Measurements from ENCODE around the gene HORMAD1.
"Not testable (repeated sequence)": the region's sequence is repeated elsewhere in the genome, so short reads cannot be mapped to it uniquely, and the experiment has no call there.

The HORMAD1 gene, protein sequence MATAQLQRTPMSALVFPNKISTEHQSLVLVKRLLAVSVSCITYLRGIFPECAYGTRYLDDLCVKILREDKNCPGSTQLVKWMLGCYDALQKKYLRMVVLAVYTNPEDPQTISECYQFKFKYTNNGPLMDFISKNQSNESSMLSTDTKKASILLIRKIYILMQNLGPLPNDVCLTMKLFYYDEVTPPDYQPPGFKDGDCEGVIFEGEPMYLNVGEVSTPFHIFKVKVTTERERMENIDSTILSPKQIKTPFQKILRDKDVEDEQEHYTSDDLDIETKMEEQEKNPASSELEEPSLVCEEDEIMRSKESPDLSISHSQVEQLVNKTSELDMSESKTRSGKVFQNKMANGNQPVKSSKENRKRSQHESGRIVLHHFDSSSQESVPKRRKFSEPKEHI

DNA sequence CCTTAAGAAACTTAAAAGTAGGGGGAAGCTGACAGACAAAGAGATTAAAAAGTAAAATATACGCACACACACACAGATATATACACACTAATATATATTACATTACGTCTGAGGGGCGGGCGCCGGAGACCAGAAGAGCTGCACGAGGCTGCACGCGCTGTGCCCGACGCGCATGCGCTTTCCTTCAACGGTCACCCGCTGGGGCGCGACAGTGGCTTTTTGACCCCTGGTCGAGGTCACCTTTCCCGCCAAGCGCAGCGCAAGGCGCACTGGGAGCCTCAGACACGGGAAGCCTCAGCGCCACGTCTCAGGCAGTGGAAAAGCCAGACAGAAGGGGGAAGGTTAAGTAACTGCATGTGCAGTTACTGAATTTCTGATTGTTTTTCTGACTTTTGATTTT, at the start of gene HORMAD1:
HORMAD1 (minus strand) TSS at position 193 of the 400 bp plus-strand sequence. CDS start 1,390 bp downstream, outside the sequence.
- no peak for DNase-seq

DNA sequence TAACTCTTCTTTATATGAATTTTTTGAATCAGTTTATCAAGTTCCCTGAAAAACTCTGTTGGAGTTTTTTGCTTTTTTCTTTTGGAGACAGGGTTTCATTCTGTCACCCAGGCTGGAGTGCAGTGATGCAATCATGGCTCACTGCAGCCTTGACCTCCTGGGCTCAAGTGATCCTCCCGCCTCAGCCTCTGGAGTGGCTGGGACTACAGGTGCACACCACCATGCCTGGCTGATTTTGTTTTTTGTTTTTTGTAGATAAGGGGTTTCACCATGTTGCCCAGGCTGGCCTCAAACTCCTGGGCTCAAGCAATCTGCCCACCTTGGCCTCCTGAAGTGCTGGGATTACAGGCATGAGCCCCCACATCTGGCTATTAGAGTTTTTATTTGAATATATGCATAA, 47.0 kb upstream of the HORMAD1 start:
- DNase-seq, result not testable (repeated sequence)

GRCh38 chr1:150765977-150766301, 45.2 kb upstream of the HORMAD1 start:
- not testable (repeated sequence) for DNase-seq

GRCh38 chr1:150765296-150765976, 44.7 kb upstream of the HORMAD1 start, which contains the start of gene CTSS:
Gene CTSS (minus strand): TSS chr1:150765778. CDS start chr1:150764763, 1,015 bp downstream.
- DNase-seq, result no peak

DNA sequence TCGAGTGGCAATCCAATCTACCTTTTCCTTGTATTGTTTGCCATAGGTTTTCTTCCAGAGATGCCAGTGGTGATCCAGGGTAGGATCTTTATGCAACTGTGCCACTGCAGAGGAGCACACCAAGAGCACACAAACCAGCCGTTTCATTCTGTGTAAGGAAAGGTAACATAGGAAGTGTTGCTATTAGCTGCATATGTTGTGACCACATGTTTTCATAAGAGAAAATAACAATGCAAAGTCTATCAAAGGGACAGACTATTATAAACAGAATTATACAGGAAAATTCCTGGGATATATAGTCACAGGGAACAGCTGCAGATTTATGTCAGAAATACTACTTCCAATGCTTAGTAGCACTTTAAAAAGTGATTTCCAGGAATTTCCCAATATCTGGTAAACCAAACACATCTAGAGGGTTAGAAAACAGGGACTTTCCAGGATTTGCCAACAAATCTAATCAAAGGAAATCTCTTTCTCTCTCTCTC, 44.0 kb upstream of the HORMAD1 start:
- no peak for DNase-seq

GRCh38 chr1:150763018-150763417, 42.3 kb upstream of the HORMAD1 start:
- DNase-seq, result peak; percentile 55

GRCh38 chr1:150762552-150762951, 41.9 kb upstream of the HORMAD1 start:
- DNase-seq, result no peak

- DNase-seq, result no peak
Observed at GRCh38 chr1:150761801-150762200, 41.1 kb upstream of the HORMAD1 start.

GRCh38 chr1:150760013-150760412, 39.3 kb upstream of the HORMAD1 start:
- DNase-seq, result no peak

- DNase-seq, result no peak
Observed at GRCh38 chr1:150753416-150753815, 32.7 kb upstream of the HORMAD1 start.

DNA sequence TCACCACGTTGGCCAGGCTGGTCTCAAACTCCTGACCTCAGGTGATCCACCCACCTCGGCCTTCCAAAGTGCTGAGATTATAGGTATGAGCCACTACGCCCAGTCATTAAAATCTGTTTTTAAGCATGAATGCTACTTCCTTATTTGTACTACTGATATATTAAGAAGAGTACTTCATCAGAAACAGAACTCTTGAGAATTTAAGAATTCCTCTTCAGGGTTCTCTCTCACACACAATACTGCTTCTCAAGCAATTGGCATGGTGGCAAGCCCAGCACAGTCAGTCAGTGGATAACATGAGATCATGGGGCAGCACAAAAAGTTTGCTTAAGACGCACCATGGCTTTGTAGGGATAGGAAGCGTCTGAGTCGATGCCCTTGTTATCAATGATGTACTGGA, 30.7 kb upstream of the HORMAD1 start:
- no peak for DNase-seq

DNA sequence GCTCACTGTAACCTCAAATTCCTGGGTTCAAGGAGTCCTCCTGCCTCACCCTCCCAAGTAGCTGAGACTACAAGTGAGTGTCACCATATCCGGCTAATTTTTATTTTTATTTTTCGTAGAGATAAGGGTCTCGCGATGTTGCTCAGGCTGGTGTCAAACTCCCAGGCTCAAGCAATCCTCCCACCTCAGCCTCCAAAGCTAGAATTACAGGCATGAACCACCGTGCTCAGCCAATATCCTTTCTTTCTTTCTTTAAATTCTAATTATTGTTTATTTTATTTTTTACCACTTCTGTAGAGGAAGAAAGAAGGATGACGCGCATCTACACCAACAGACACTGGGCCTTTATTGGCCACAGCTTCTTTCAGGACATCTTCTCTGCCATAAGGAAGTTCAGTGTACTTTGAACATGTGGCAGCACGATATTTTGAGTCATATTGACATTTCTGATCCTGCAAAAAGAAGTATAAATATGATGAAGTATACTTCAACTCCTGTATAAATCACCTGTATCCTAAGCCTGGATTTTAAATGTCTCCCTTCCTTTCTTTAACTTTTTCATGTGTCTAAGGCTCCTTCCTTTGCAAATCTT, 29.1 kb upstream of the HORMAD1 start:
- DNase-seq, result no peak

DNA sequence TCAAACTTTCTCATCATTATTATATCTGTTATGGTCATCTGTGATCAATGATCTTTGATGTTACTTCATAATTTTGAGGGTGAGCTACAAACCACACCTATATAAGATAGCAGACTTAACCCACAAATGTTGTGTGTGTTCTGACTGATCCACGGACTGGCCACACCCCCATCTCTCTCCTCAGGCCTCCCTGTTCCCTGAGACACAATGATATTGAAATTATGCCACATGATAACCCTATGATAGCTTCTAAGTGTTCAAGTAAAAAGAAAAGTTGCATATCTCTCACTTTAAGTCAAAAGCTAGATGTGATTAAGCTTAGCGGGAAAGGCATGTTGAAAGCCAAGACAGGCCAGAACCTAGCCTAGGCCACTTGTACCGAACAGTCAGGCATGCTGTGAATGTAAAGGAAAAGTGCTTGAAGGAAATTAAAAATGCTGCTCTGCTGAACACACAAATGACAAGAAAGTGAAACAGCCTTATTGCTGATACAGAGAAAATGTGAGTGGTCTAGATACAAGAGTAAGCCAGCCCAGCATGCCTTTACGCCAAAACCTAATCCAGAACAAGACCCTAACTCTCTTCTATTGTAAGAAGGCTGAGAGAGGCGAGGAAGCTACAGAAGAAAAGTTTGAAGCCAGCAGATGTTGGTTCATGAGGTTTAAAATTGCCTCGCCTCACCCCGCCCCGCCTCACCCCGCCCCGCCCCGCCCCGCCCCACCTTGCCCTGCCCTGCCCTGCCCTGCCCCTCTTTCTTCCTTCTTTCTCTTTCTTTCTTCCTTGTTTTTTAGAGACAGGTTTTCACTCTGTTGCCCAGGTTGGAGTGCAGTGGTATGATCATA, 28.4 kb upstream of the HORMAD1 start:
- DNase-seq, result no peak

DNA sequence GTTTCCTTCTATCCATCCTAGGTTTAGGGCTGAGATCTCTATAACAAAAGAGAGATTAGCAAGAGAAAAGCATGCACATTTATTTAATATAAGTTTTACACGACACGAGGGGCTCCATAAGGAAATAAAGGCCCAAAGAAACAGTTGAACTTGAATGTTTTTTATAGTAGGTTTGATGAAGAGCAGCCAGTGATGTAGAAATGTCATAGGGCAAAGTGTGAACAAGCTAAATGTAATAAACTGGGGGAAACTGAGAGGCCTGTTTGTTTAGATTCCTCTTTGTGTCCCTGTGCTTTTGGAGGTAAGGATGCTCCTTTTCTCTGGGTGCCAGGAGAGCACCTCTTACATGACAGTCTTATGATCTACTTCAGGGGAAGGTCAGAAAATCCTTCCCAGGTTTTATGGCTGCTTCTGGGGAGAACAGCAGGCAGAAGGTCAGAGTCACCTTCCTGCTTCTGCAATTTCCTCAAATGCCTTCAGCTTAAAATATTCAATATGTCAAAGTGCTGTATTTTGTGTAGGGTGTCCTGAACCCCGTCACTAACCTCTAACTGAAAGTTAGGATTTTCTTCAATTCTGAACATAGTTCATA, 9.5 kb upstream of the HORMAD1 start:
- no peak for DNase-seq

GRCh38 chr1:150724336-150724735, 3.6 kb upstream of the HORMAD1 start:
- DNase-seq, result no peak

GRCh38 chr1:150720098-150720497, 597 bp downstream of the HORMAD1 start:
- DNase-seq, result no peak

DNA sequence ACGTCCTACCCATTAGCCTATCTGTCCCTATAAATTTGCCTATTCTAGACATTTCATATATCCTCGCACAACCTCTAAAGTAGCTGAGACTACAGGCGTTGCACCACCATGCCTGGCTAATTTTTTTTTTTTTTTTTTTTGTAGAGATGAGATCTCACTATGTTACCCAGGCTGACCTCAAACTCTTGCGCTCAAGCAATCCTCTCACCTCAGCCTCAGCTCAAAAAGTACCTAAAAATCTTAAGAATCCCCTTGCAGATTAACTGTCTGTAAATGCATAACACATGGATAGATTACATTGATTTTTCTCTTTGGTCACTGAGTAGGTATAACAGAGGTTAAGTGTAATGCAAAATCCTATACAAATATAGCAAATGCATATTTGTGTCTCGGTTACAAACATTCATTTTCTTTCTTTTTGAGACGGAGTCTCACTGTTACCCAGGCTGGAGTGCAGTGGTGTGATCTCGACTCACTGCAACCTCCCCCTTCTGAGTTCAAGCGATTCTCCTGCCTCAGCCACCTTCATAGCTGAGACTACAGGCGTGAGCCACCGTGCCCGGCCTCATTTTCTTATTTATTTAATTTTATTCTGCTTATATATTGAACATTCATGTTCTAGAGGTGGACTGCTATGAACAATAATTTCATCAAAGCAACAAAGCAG, 2.3 kb downstream of the HORMAD1 start:
- DNase-seq, result no peak

DNA sequence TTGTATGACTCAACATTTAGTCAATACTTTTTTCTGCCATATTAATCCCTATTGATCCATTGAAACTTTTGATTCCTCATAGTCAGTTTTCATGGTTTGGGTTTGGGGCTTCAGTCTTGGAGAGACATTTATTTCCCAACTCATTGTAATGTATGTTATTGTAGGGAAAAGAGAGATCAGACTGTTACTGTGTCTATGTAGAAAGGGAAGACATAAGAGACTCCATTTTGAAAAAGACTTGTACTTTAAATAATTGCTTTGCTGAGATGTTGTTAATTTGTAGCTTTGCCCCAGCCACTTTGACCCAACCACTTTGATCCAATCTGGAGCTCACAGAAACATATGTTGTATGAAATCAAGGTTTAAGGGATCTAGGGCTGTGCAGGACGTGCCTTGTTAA, 11.7 kb downstream of the HORMAD1 start:
- not testable (repeated sequence) for DNase-seq

- DNase-seq, result no peak
Observed at GRCh38 chr1:150708595-150708994, 12.1 kb downstream of the HORMAD1 start.

DNA sequence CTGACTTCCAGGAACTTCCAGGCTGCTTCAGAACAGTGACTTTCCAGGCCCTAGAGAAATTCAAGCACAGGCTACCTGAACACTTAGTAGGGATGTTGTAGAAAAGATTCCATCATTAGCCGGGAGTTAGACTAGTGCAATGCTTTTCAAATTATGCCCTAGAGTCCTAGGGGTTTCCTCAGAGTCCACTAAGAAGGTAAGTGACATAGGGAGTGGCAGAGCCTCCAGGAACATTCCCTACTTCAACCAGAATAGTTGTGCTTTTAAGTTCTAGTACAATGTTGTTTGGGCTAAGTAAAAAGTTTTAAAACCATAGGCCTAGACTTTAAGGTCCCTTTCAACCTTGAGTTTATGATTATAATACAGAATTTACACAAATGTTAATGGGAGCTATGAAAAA, 14.6 kb downstream of the HORMAD1 start:
- DNase-seq, result no peak

DNA sequence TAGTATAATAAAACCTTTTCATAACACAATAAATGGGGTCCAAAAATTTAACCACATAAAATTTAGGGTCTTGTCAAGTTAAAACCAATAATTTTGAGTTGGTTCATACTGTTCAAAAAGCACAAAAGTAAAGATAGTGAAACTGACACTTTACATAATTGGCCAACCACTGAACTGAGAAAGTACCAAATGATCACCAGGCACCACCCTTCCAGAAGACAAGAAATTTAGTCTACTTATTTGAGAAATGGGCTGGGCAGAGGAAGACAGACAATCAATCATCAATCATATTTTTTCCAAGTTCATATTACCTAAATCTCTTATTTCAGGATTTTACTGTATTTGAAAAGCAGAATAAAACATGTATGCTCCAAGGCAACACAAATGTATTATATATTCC, 17.3 kb downstream of the HORMAD1 start:
- DNase-seq, result no peak
